Measurements from ENCODE around the gene CARD14. TPM values are rescaled to one million over a fixed set of nuclear protein-coding genes. Genes with fewer than 3 reads are reported as not detected.

Gene CARD14
- total RNA-seq, 1 experiment from 2014 or later, result 0.09 TPM

DNA sequence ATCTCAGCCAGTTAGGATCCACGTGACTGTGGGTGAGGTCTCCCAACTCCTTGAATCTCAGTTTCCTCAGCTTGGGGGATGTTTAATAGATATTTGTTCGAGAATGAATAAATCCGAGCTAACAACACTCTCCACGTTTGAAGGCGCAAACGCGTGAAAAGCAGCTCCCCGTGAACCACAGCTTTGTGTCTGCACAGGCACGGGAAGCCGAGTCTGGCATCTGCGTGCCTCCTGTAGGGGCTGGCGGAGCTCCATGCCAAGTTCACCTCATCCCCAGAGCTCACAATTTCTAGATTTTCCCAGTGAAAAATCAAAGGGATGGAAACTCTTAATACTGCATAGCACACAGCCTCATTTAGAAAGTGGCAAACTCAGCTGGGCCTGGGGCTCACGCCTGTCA, 36.0 kb downstream of the CARD14 start:
- H3K4me1 ChIP-seq (ENCODE audit: insufficient read depth, low read length, poor library complexity, severe bottlenecking), result peaks cover 9% of the 10 kb centered on the region
- CTCF ChIA-PET, result interaction anchor here (1.0 kb wide), 1 partner anchor 10 kb away, joined by 3 read pairs; no protein-coding TSS in a partner anchor
- no TSS peak for BruUV-seq (replicated peaks)
- H3K27ac ChIP-seq (ENCODE audit: low read depth, low read length, poor library complexity, severe bottlenecking), result no peak overlapping the region
- TF ChIP-seq, protein P1, sequence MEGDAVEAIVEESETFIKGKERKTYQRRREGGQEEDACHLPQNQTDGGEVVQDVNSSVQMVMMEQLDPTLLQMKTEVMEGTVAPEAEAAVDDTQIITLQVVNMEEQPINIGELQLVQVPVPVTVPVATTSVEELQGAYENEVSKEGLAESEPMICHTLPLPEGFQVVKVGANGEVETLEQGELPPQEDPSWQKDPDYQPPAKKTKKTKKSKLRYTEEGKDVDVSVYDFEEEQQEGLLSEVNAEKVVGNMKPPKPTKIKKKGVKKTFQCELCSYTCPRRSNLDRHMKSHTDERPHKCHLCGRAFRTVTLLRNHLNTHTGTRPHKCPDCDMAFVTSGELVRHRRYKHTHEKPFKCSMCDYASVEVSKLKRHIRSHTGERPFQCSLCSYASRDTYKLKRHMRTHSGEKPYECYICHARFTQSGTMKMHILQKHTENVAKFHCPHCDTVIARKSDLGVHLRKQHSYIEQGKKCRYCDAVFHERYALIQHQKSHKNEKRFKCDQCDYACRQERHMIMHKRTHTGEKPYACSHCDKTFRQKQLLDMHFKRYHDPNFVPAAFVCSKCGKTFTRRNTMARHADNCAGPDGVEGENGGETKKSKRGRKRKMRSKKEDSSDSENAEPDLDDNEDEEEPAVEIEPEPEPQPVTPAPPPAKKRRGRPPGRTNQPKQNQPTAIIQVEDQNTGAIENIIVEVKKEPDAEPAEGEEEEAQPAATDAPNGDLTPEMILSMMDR (conservative IDR thresholded peaks at IDR 0.05; ENCODE audit: low read depth, low read length), result no peak
- no peak for TF ChIP-seq EZH2 (IDR thresholded peaks at IDR 0.05; ENCODE audit: borderline replicate concordance, low read depth, low read length, poor library complexity, severe bottlenecking)
- no peak for DNase-seq (ENCODE audit: low spot score)
- H3K27me3 ChIP-seq (replicated peaks; ENCODE audit: insufficient read depth, low read depth, low read length, poor library complexity), result no peaks in the 10 kb centered on the region
- no peaks in the 10 kb centered on the region for H3K36me3 ChIP-seq (ENCODE audit: insufficient read depth, low read length, poor library complexity, severe bottlenecking)
- H3K4me3 ChIP-seq (ENCODE audit: low read depth, low read length, poor library complexity, severe bottlenecking), result no peak overlapping the region
- H3K9me3 ChIP-seq (ENCODE audit: low read depth, low read length, poor library complexity, severe bottlenecking), result no peaks in the 10 kb centered on the region
- POLR2A ChIA-PET (ENCODE audit: low non-redundant PET), result interaction anchor here (0.6 kb wide), 1 partner anchor 58 kb away, joined by 15 read pairs; no protein-coding TSS in a partner anchor
- intact Hi-C loops (cut with micrococcal nuclease; ENCODE audit: unreplicated experiment), result no loop called here

DNA sequence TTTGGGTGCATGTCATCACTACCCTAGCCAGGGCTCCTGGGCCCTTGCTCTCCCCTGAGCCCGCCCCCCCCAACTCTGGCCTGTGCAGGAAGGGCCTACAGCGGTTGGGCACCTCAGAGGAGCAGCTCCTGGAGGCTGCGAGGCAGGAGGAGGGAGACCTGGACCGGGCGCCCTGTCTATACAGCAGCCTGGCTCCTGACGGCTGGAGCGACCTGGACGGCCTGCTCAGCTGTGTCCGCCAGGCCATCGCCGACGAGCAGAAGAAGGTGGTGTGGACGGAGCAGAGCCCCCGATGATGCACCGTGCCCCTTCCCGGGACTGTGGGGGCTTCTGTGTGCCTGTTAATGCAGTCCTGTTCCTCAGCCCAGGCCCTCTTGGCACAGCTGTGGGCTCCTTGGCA, 38.2 kb downstream of the CARD14 start:
- TF ChIP-seq EZH2 (IDR thresholded peaks at IDR 0.05; ENCODE audit: borderline replicate concordance, low read depth, low read length, poor library complexity, severe bottlenecking), result no peak
- TF ChIP-seq, protein P1 (conservative IDR thresholded peaks at IDR 0.05; ENCODE audit: low read depth, low read length), result no peak
- Histone ChIP-seq H3K27me3 (replicated peaks; ENCODE audit: insufficient read depth, low read depth, low read length, poor library complexity) (no peaks in the 10 kb centered on the region), H3K9me3 (ENCODE audit: low read depth, low read length, poor library complexity, severe bottlenecking) (no peaks in the 10 kb centered on the region), H3K27ac (ENCODE audit: low read depth, low read length, poor library complexity, severe bottlenecking) (no peak overlapping the region), H3K4me1 (ENCODE audit: insufficient read depth, low read length, poor library complexity, severe bottlenecking) (peaks cover 28% of the 10 kb centered on the region), H3K4me3 (ENCODE audit: low read depth, low read length, poor library complexity, severe bottlenecking) (no peak overlapping the region), H3K36me3 (ENCODE audit: insufficient read depth, low read length, poor library complexity, severe bottlenecking) (no peaks in the 10 kb centered on the region)
- intact Hi-C loops (cut with micrococcal nuclease; ENCODE audit: unreplicated experiment), result no loop called here
- DNase-seq (ENCODE audit: low spot score), result no peak
- ChIA-PET POLR2A (ENCODE audit: low non-redundant PET) (no interaction called here), CTCF (no interaction called here)
- BruUV-seq (replicated peaks), result no TSS peak

DNA sequence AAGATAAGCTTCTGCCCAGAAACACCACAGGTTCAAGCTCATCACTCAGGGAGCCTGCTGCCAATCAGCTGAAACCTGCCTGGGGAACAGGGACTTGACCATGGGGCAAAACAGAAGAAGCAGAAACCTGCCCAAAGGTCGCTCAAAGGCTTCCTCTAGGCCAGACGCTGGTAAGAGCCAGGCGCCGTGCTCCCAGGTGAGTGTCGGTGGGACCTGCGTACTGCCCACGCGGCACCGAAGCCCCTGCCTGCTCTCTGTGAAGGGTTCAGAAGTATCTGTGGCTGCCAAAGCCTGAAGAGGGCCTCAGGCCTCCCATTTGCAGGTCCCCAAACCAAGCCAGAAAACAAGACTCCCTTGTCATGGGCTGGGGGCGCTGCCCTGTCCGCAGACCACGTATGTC, 39.9 kb downstream of the CARD14 start:
- no peak for TF ChIP-seq EZH2 (IDR thresholded peaks at IDR 0.05; ENCODE audit: borderline replicate concordance, low read depth, low read length, poor library complexity, severe bottlenecking)
- TF ChIP-seq, protein P1 (conservative IDR thresholded peaks at IDR 0.05; ENCODE audit: low read depth, low read length), result no peak
- no TSS peak for BruUV-seq (replicated peaks)
- H3K27me3 ChIP-seq (replicated peaks; ENCODE audit: insufficient read depth, low read depth, low read length, poor library complexity), result no peaks in the 10 kb centered on the region
- peaks cover 28% of the 10 kb centered on the region for H3K4me1 ChIP-seq (ENCODE audit: insufficient read depth, low read length, poor library complexity, severe bottlenecking)
- H3K27ac ChIP-seq (ENCODE audit: low read depth, low read length, poor library complexity, severe bottlenecking), result no peak overlapping the region
- ChIA-PET CTCF (no interaction called here), POLR2A (ENCODE audit: low non-redundant PET) (interaction anchor here (0.6 kb wide), 1 partner anchor 97 kb away, joined by 7 read pairs; no protein-coding TSS in a partner anchor)
- H3K9me3 ChIP-seq (ENCODE audit: low read depth, low read length, poor library complexity, severe bottlenecking), result no peaks in the 10 kb centered on the region
- intact Hi-C loops (cut with micrococcal nuclease; ENCODE audit: unreplicated experiment), result no loop called here
- no peak for DNase-seq (ENCODE audit: low spot score)
- H3K36me3 ChIP-seq (ENCODE audit: insufficient read depth, low read length, poor library complexity, severe bottlenecking), result no peaks in the 10 kb centered on the region
- H3K4me3 ChIP-seq (ENCODE audit: low read depth, low read length, poor library complexity, severe bottlenecking), result no peak overlapping the region
